Measurements from ENCODE around the gene SARDH.

Gene SARDH

DNA sequence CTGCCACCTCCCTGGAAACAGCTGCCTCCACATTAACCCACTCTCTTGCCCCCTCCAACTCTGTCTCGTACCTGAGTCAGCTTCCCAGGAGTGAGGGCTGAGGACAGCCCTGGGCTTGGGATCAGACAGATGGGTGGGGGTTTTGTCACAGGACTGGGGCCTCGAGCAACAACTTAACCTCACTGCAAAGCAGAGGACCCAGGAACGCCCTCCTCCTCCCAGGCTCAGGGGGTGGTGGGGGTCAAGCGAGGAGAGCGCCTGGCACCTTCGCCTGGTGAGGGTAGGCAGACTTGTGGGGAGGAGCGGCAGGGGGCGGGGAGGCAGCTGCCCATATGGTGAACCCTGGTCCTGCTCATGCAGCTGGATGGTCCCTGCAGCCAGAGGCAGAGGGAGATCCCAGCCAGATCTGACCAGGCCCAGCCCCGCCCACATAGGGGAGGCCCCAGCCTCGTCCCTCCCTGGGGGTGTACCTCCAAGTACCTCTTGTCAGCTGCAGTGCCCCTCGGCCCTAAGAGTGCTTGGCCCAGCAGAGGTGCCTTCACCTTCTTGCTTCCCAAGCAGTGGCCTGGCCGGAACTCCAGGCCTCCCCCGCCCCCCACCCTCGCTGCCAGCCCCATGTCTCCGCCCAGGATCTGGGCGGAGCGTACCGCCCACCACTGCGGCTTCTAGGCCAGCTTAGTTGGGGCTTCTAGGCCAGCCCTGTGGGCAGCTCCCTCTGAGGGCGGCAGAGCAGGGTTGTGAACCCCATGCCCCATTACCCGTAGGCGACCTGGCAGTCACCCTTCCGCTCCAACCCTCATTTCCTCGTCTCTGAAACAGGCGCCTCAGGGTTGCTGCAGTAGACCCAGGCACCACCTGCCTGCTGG lies at the start of gene SARDH:
Gene SARDH (minus strand): TSS at position 579 of the 866 bp plus-strand sequence. CDS start 4,179 bp downstream, outside the sequence.
- DNase-seq (ENCODE audit: low spot score) = peak; percentile 89

GRCh38 chr9:133787754-133788025 lies 49.5 kb upstream of the SARDH start:
- DNase-seq (ENCODE audit: low spot score) = peak; percentile 33

DNA sequence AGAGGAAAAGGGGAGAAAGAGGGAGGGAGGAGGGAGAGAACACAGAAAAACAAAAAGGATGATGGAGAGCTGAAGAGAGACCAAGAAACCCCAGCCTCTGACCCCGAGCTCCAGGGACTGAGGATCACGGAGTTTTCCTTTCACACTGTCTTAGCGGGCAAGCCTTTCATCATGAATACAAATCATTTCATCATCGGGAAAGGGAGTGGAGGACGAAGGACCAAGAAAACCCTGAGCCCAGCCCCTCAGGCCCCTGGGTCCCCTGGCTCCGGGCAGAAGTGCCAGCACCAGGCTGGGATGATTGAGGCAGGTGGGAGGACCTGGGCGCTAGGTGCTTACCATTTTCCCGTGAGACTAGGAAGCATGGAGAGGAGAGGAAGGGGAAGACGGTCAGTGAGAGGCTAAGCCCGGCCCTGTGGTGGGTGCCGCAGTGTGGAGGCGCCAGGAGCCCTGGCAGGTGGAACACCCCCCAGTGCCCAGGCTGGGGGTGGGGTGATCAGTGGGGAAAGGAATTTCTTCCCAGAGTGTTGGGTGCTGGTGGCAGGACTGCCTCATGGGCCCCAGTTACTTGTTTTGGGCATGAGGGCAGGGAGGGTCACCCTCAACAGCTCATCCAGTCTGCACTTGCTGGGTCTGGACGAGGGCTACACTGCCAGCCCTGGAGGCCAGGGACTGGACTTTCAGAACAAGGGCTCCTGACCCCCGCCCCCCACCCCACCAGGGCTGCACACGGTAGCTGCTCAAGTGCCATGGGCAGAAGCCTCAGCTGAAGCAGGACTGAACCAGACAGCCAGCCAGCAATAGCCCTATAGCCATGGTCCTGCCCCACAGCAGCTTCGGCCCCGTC lies 49.0 kb upstream of the SARDH start:
- no peak for DNase-seq (ENCODE audit: low spot score)

DNA sequence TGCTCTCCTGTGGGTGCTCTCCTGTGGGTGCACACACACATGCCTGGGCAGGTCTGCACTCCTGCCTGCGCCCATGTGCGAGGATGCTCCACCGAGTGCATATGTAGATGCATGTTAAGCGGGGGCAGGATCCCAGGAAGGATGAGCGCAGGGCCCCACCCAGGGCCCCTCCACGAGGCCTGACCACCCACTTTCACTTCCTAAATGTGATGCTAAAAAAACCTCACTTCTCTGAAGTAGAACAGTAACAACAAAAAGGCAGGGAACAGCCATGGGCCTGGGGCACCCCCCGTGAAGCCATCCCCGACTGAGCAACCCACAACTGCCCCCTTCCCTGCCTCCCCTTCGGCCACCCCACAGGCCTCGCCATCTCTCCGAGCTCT lies 48.2 kb upstream of the SARDH start:
- no peak for DNase-seq (ENCODE audit: low spot score)

DNA sequence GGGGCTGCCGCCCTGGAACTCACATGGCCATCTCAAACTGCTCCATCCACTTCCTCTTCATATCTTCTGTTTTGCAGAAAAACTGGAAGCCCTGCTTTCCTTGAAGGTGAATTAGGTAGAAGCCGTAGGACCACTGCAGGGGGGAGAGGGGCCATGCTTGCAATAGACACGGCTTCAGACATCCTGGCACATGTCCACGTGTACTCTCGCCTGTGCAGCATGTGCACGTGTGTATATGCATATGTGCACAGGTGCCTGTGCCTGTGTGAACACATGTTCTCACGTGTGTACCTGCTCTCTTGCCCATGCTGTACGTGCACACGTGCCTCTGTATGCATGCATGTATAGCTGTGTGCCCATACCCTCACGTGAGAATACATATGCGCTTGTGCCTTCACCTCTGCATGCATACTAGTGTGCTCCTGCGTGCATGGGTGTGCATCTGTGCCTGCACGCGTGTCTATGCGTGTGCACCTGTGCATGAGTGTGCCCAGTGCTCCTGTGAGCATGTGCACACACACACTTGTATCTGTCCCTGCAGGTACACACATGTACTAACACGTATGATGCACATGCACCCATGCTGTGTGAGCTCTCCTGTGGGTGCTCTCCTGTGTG lies 47.7 kb upstream of the SARDH start:
- DNase-seq (ENCODE audit: low spot score) = no peak

- DNase-seq (ENCODE audit: low spot score) = no peak
These were observed 46.8 kb upstream of the SARDH start for GRCh38 chr9:133784731-133785561.

DNA sequence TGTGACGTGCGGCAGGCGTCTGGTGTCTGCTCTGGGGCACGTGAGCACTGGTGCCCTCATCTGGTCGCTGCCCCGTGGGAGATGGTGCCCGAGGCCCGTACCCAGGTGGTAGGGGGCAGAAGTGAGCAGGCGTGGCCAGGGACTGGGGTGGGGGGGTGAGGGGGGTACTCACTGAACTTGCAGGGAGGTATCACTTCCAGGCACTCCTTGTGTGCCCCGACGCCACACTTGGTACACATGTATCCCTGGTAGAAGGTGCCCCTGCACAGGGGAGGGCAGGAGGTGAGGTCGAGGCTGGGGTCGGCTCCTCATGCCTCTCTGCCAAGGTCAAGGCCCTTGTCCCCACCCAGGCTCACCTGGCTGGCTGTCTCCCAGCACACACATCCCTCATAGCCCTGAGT lies 45.2 kb upstream of the SARDH start:
- no peak for DNase-seq (ENCODE audit: low spot score)

DNA sequence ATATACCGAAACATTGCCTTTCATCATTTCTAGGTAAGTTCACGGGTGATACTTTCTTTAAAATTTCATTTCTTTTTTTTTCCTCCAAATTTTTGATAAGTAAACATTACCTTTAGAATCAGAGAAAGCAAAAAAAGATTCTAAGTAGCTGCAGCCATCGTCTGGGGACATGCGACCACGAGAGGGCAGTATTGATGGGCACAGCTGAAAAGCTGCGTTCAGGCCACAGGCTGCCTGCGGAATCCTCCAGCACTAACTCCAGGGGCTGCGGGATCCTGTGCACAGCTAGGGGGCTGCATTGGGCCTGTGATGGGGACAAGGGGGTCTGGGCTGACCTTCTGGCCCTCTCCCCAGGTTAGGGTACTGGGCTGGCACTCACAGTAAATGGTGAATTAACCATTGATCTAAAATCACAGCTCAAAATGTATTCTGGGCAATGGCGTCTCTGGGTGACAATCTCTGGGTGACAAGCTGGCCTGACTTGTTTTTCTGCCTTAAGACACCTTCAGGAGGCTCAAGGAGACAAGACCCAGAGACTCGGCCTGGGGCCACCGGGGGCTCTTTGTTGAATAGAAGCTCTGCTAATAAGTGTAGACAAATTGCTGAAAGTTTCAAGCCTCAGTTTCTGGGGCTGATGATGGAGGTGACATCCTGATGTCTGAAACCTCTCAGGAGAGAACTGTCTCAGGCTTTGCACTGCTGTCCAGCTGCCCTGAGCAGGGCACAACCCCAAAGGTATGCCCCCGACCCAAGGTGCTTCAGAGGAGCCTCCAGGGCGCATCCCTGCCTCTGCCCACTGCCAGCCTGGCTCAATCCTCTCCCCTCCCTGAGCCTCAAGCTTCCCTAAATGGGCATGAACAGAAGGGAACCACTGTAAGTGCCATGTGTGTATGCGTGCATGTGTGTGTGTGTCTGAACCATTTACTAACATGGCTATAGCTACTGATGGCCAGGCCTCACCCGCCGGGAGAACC lies 44.3 kb upstream of the SARDH start:
- peak; percentile 75 for DNase-seq (ENCODE audit: low spot score)

GRCh38 chr9:133781828-133782135 lies 43.6 kb upstream of the SARDH start:
- no peak for DNase-seq (ENCODE audit: low spot score)

DNA sequence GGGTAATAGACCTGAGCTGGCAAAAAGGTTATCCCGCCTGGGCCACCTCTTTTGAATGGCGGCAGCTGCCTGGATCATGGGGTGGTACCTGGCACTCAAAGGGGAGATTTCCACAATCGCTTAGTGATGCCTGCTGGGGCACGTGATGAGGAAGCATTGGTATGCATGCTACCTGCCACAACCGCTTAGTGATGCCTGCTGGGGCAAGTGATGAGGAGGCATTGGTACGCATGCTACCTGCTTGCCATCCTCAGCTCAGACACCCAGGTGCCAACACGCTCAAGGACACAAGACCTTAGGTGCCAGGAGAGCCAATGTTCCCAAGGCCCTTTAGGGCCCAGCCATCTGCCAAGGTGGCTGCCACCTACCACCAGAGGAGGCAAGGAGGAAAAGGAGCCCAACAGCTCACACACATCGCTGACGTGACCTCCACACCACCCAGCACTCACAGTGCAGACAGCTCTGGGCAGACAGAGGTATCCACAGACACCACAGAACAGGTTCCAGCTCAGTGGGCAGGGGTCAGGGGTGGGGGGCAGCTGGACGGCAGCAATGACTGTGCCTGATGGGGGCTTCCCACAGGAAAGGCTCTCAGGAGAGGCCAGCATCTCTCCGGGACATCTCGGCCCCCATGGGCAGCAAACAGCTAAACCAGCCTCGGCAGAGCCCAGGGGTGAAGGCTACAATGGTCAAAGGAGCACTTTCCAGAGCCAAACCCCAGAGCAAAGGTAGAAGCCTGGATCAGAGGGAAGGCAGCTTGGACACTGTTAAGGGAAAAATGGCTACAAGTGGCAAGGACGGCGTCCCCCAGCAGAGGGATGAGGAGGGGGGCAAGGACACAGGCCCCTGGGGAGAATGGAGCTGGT lies 43.0 kb upstream of the SARDH start:
- DNase-seq (ENCODE audit: low spot score) = no peak

DNA sequence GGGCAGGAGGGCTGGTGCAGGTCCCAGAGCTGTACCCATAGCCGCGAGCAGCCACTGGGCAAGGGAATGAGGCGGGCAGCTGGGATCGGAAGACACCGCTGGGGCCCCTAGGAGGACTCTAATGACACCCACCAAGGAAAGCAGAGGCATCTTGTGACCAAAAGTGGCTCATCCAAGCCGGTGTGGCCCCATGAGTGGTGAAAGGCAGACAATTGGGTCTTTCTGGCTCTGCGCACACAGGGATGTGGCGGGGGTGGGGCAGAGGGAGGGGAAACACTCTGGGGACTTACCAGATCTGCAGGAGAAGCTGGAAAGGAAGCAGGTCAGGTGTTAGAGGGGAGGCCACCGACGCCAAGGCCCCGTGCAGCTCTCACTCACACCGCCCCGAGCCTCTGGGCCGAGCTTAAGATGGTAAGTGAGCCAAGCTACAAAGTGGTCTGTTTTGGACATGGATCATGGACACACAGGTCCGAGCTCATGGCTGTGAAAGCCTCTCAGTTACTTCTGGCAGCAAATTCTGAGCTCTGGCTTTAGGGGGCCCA lies 42.3 kb upstream of the SARDH start:
- DNase-seq (ENCODE audit: low spot score) = no peak

DNA sequence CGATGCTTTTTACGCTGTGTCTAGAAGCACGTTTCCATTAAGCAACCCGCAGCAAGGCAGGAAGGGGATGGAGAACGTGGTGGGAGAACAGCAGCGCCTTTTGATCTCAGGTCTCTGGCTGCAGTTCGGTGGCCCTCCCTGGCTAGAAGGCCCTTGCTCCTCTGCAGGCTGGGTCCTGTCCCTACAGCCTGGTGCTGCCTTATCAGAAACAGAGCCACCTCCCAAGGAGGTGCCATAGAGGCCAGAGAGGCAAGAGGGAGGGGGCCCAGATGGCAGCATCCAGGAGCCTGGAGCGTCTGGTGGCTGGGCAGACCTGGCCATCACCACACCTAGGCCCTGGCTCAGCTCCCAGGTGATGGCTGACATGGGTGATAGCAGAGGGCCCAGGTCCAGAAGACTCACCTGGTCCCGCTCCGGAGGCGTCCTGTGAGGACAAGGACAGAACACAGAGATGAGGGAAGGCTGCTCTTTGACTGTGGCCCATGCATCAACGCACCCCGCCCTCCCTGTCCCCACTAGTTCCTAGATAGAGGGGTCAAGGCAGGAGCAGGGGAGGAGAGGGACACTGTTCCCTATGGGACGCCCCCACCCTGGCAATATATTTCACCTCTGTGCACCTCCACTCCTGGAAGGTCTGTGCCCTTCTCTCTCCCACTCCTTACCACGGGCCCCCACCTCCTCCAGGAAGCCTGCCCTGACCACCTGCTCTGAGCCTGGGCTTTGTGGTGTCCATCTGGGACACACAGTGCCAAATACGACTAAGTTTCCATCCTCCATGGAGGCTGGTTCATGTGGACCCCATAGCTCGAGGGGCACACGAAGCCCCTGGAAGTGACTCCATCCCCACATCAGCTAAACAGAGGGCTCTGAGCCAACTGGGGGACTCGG lies 41.6 kb upstream of the SARDH start:
- no peak for DNase-seq (ENCODE audit: low spot score)

GRCh38 chr9:133779081-133779480 lies 40.9 kb upstream of the SARDH start:
- DNase-seq (ENCODE audit: low spot score) = no peak

- DNase-seq (ENCODE audit: low spot score) = no peak
These were observed 40.3 kb upstream of the SARDH start for GRCh38 chr9:133778336-133779013.

- DNase-seq (ENCODE audit: low spot score) = no peak
These were observed 39.7 kb upstream of the SARDH start for GRCh38 chr9:133777871-133778270.

GRCh38 chr9:133777068-133777791 lies 39.1 kb upstream of the SARDH start:
- DNase-seq (ENCODE audit: low spot score) = no peak

Measured in COLO829 (cell line).